ENCODE measurements around the gene MARCHF10.

MARCHF10 gene

GRCh38 chr17:62818526-62818925 is 10.4 kb upstream of the MARCHF10 start:
- no peak overlapping the region for H3K9ac ChIP-seq (ENCODE audit: low read length)
- H3K4me1 ChIP-seq (ENCODE audit: control insufficient read depth, insufficient read depth, low read length): peaks cover 27% of the 10 kb centered on the region
- no peaks in the 10 kb centered on the region for H3K36me3 ChIP-seq (ENCODE audit: control insufficient read depth, insufficient read depth, low read length)
- no peaks in the 10 kb centered on the region for H3K9me3 ChIP-seq (ENCODE audit: control insufficient read depth, low read length)
- no peak overlapping the region for H3K4me3 ChIP-seq (ENCODE audit: low read length)
- H3K27me3 ChIP-seq (ENCODE audit: control insufficient read depth, insufficient read depth, low read length): peaks cover 11% of the 10 kb centered on the region

DNA sequence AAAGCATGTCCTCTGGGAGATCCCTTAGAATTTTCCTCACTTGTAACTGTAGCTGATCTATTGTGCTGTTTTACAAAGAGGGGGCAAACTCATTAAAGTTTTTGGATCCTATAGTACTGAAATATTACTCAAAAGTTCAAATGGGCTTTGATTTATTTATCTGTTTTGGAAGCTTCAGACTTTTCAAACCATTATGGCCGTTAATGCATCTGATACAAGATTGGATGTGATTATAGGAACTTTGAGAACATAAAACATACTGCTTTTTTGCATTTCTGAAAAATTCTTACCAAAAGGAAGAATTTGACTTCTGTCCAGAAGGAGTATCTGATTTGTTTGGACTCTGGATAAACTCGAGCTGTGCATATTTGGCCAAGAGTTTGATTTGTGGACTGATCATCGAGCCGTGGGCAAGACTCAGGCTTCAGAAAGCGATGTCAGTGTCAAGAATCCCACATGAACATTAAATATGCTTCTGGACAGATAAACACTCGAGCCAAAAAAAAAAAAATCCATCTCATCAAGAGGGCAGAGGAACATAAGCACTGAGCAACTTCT is 8.2 kb upstream of the MARCHF10 start:
- no peak overlapping the region for H3K9ac ChIP-seq (ENCODE audit: low read length)
- peaks cover 11% of the 10 kb centered on the region for H3K27me3 ChIP-seq (ENCODE audit: control insufficient read depth, insufficient read depth, low read length)
- H3K4me1 ChIP-seq (ENCODE audit: control insufficient read depth, insufficient read depth, low read length): peaks cover 20% of the 10 kb centered on the region
- H3K36me3 ChIP-seq (ENCODE audit: control insufficient read depth, insufficient read depth, low read length): no peaks in the 10 kb centered on the region
- H3K4me3 ChIP-seq (ENCODE audit: low read length): no peak overlapping the region
- no peaks in the 10 kb centered on the region for H3K9me3 ChIP-seq (ENCODE audit: control insufficient read depth, low read length)

GRCh38 chr17:62809656-62810055 is 1.5 kb upstream of the MARCHF10 start:
- Histone ChIP-seq H3K4me3 (ENCODE audit: low read length) (no peak overlapping the region), H3K4me1 (ENCODE audit: control insufficient read depth, insufficient read depth, low read length) (peaks cover 6% of the 10 kb centered on the region)

DNA sequence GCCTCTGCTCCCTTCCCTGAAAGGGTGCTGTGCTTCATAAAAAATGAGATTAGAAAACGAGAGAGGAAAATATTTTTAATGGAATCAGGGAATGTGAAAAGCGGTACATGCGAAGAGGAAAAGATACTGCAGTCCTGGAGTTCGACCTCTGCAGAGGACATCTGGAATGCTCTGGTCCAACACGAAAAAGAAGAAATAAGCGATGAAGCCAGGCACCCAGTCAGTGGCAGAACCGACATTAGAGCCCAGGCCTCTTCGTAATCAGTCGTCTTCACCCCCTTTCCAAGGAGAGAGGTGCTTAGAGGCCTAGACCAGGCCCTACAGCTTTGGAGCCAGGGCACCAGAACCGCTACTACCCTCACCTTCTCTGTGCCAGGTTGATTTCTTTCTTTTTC is 459 bp upstream of the MARCHF10 start:
- H3K4me3 ChIP-seq (ENCODE audit: low read length): no peak overlapping the region
- no peaks in the 10 kb centered on the region for H3K36me3 ChIP-seq (ENCODE audit: control insufficient read depth, insufficient read depth, low read length)
- H3K9ac ChIP-seq (ENCODE audit: low read length): no peak overlapping the region
- H3K4me1 ChIP-seq (ENCODE audit: control insufficient read depth, insufficient read depth, low read length): peaks cover 6% of the 10 kb centered on the region
- H3K9me3 ChIP-seq (ENCODE audit: control insufficient read depth, low read length): no peaks in the 10 kb centered on the region
- H3K27me3 ChIP-seq (ENCODE audit: control insufficient read depth, insufficient read depth, low read length): peaks cover 6% of the 10 kb centered on the region

More at GRCh38 chr17:62809656-62810055, 1.5 kb upstream of the MARCHF10 start:
- Histone ChIP-seq H3K9ac (ENCODE audit: low read length) (no peak overlapping the region), H3K36me3 (ENCODE audit: control insufficient read depth, insufficient read depth, low read length) (no peaks in the 10 kb centered on the region), H3K9me3 (ENCODE audit: control insufficient read depth, low read length) (no peaks in the 10 kb centered on the region), H3K27me3 (ENCODE audit: control insufficient read depth, insufficient read depth, low read length) (peaks cover 6% of the 10 kb centered on the region)

DNA sequence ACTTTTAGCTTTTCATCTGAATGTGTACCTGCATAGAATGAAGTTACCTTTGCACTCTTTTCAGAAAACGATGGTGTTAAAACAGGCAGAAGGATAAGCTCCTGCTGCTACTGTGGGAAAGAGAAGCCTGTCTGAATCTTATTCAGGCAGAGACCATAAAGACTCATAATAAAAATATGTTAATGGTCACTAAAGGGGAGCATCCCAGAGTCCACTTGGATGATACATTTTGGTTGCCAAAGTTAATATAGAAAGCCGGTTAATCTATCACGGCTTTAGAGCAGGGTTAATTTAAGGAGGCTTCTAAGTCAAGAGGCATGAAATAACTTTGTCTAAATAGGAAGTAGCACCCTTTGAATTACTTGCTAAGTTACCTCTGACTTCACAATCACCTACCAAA is 2.9 kb downstream of the MARCHF10 start:
- no peaks in the 10 kb centered on the region for H3K9me3 ChIP-seq (ENCODE audit: control insufficient read depth, low read length)
- no peak overlapping the region for H3K9ac ChIP-seq (ENCODE audit: low read length)
- H3K27me3 ChIP-seq (ENCODE audit: control insufficient read depth, insufficient read depth, low read length): peaks cover 6% of the 10 kb centered on the region
- H3K4me1 ChIP-seq (ENCODE audit: control insufficient read depth, insufficient read depth, low read length): peaks cover 12% of the 10 kb centered on the region
- H3K4me3 ChIP-seq (ENCODE audit: low read length): no peak overlapping the region
- H3K36me3 ChIP-seq (ENCODE audit: control insufficient read depth, insufficient read depth, low read length): no peaks in the 10 kb centered on the region

DNA sequence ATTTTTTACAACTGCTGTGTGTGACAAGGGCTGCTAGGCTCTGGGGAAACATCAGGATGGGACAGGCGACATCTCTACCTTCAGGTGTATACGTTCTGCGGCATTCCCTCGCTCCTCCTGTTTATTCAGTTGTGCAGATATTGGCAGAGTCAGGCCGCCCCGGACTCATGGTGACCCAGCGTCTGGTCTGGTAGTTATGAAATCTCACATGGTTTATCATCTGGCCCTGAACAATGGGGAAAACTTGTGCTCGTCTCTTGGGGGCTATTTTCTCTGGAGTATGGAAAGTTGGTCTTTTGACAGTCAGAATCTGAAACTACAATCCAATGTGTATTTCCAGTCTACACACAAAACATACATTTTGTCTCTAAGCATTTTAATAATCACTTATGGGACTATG is 3.3 kb downstream of the MARCHF10 start:
- Histone ChIP-seq H3K4me1 (ENCODE audit: control insufficient read depth, insufficient read depth, low read length) (peaks cover 12% of the 10 kb centered on the region), H3K4me3 (ENCODE audit: low read length) (no peak overlapping the region), H3K36me3 (ENCODE audit: control insufficient read depth, insufficient read depth, low read length) (no peaks in the 10 kb centered on the region), H3K9ac (ENCODE audit: low read length) (no peak overlapping the region), H3K9me3 (ENCODE audit: control insufficient read depth, low read length) (no peaks in the 10 kb centered on the region), H3K27me3 (ENCODE audit: control insufficient read depth, insufficient read depth, low read length) (peaks cover 6% of the 10 kb centered on the region)

- Histone ChIP-seq H3K9me3 (ENCODE audit: control insufficient read depth, low read length) (no peaks in the 10 kb centered on the region), H3K36me3 (ENCODE audit: control insufficient read depth, insufficient read depth, low read length) (no peaks in the 10 kb centered on the region), H3K9ac (ENCODE audit: low read length) (no peak overlapping the region), H3K27me3 (ENCODE audit: control insufficient read depth, insufficient read depth, low read length) (peaks cover 6% of the 10 kb centered on the region), H3K4me3 (ENCODE audit: low read length) (no peak overlapping the region), H3K4me1 (ENCODE audit: control insufficient read depth, insufficient read depth, low read length) (peaks cover 12% of the 10 kb centered on the region)
These were observed 4.1 kb downstream of the MARCHF10 start for GRCh38 chr17:62804025-62804424.

DNA sequence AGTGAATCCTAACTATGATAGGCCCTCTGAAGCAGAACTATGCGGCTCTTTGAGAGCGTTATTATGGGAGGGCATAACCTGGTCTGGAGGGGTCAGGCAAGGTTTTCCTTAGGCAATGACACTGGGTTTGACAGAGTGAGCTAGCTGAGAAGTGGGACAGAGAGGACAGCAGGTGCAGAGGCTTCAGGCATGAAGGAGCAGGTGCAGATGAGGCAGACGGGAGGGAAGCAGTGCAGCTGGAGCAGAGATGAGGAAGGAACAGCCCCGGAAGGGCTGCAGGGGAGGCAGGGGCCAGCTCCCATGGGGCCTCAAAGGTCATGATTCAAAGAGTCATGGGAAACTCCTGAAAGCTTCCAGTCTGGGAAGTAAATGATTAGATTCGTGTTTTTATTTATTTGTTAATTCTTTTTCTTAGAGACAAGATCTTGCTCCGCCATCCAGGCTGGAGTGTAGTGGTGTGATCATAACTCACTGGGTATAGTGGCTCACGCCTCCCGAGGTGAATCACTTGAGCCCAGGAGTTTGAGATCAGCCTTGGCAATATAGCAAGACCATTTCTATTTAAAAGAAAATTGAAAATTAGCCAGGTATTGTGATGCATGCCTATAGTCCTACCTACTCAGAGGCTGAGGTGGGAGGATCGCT is 5.4 kb downstream of the MARCHF10 start:
- Histone ChIP-seq H3K4me3 (ENCODE audit: low read length) (no peak overlapping the region), H3K9me3 (ENCODE audit: control insufficient read depth, low read length) (no peaks in the 10 kb centered on the region), H3K36me3 (ENCODE audit: control insufficient read depth, insufficient read depth, low read length) (no peaks in the 10 kb centered on the region), H3K9ac (ENCODE audit: low read length) (no peak overlapping the region), H3K4me1 (ENCODE audit: control insufficient read depth, insufficient read depth, low read length) (peaks cover 11% of the 10 kb centered on the region), H3K27me3 (ENCODE audit: control insufficient read depth, insufficient read depth, low read length) (peaks cover 4% of the 10 kb centered on the region)

GRCh38 chr17:62801553-62802114 is 6.5 kb downstream of the MARCHF10 start:
- Histone ChIP-seq H3K9ac (ENCODE audit: low read length) (no peak overlapping the region), H3K4me1 (ENCODE audit: control insufficient read depth, insufficient read depth, low read length) (peaks cover 7% of the 10 kb centered on the region), H3K36me3 (ENCODE audit: control insufficient read depth, insufficient read depth, low read length) (no peaks in the 10 kb centered on the region), H3K4me3 (ENCODE audit: low read length) (no peak overlapping the region), H3K9me3 (ENCODE audit: control insufficient read depth, low read length) (no peaks in the 10 kb centered on the region), H3K27me3 (ENCODE audit: control insufficient read depth, insufficient read depth, low read length) (no peaks in the 10 kb centered on the region)

GRCh38 chr17:62800585-62800984 is 7.5 kb downstream of the MARCHF10 start:
- Histone ChIP-seq H3K4me1 (ENCODE audit: control insufficient read depth, insufficient read depth, low read length) (peaks cover 7% of the 10 kb centered on the region), H3K9ac (ENCODE audit: low read length) (no peak overlapping the region), H3K4me3 (ENCODE audit: low read length) (no peak overlapping the region), H3K36me3 (ENCODE audit: control insufficient read depth, insufficient read depth, low read length) (no peaks in the 10 kb centered on the region), H3K9me3 (ENCODE audit: control insufficient read depth, low read length) (no peaks in the 10 kb centered on the region), H3K27me3 (ENCODE audit: control insufficient read depth, insufficient read depth, low read length) (no peaks in the 10 kb centered on the region)

GRCh38 chr17:62797959-62798358 is 10.2 kb downstream of the MARCHF10 start:
- H3K4me1 ChIP-seq (ENCODE audit: control insufficient read depth, insufficient read depth, low read length): peaks cover 7% of the 10 kb centered on the region
- H3K4me3 ChIP-seq (ENCODE audit: low read length): no peak overlapping the region
- H3K9me3 ChIP-seq (ENCODE audit: control insufficient read depth, low read length): no peaks in the 10 kb centered on the region
- no peak overlapping the region for H3K9ac ChIP-seq (ENCODE audit: low read length)
- no peaks in the 10 kb centered on the region for H3K36me3 ChIP-seq (ENCODE audit: control insufficient read depth, insufficient read depth, low read length)
- no peaks in the 10 kb centered on the region for H3K27me3 ChIP-seq (ENCODE audit: control insufficient read depth, insufficient read depth, low read length)

- no peak overlapping the region for H3K4me3 ChIP-seq (ENCODE audit: low read length)
- no peaks in the 10 kb centered on the region for H3K36me3 ChIP-seq (ENCODE audit: control insufficient read depth, insufficient read depth, low read length)
- H3K9me3 ChIP-seq (ENCODE audit: control insufficient read depth, low read length): no peaks in the 10 kb centered on the region
- no peaks in the 10 kb centered on the region for H3K27me3 ChIP-seq (ENCODE audit: control insufficient read depth, insufficient read depth, low read length)
- peaks cover 14% of the 10 kb centered on the region for H3K4me1 ChIP-seq (ENCODE audit: control insufficient read depth, insufficient read depth, low read length)
- no peak overlapping the region for H3K9ac ChIP-seq (ENCODE audit: low read length)
These were observed 11.8 kb downstream of the MARCHF10 start for GRCh38 chr17:62796291-62796690.

Measured in mucosa of stomach (tissue), 1 donor.